ENCODE results near the gene CPNE8.
A peak's percentile ranks its signal among the peaks of the same experiment; 100 is the strongest.
"Not testable (repeated sequence)": the region's sequence is repeated elsewhere in the genome, so short reads cannot be mapped to it uniquely, and the experiment has no call there.

CPNE8 gene

GRCh38 chr12:38825006-38825405 lies 80.4 kb downstream of the CPNE8 start:
- no peak for DNase-seq (ENCODE audit: low spot score)

- DNase-seq (ENCODE audit: low spot score), result peak; percentile 14
Measured at GRCh38 chr12:38823738-38824137, 81.7 kb downstream of the CPNE8 start.

GRCh38 chr12:38823314-38823713 lies 82.1 kb downstream of the CPNE8 start:
- DNase-seq (ENCODE audit: low spot score), result no peak

GRCh38 chr12:38817942-38818341 lies 87.4 kb downstream of the CPNE8 start:
- no peak for DNase-seq (ENCODE audit: low spot score)

GRCh38 chr12:38813923-38814322 lies 91.5 kb downstream of the CPNE8 start:
- no peak for DNase-seq (ENCODE audit: low spot score)

GRCh38 chr12:38811814-38812356 lies 93.5 kb downstream of the CPNE8 start:
- no peak for DNase-seq (ENCODE audit: low spot score)

GRCh38 chr12:38809832-38810231 lies 95.6 kb downstream of the CPNE8 start:
- no peak for DNase-seq (ENCODE audit: low spot score)

GRCh38 chr12:38788106-38788505 lies 117.3 kb downstream of the CPNE8 start:
- DNase-seq (ENCODE audit: low spot score), result no peak

- DNase-seq (ENCODE audit: low spot score), result no peak
Measured at GRCh38 chr12:38785381-38785780, 120.0 kb downstream of the CPNE8 start.

- no peak for DNase-seq (ENCODE audit: low spot score)
Measured at GRCh38 chr12:38783304-38783703, 122.1 kb downstream of the CPNE8 start.

GRCh38 chr12:38782359-38782758 lies 123.0 kb downstream of the CPNE8 start:
- DNase-seq (ENCODE audit: low spot score), result no peak

GRCh38 chr12:38776647-38777046 lies 128.7 kb downstream of the CPNE8 start:
- DNase-seq (ENCODE audit: low spot score), result no peak

GRCh38 chr12:38775457-38775856 lies 129.9 kb downstream of the CPNE8 start:
- no peak for DNase-seq (ENCODE audit: low spot score)

- no peak for DNase-seq (ENCODE audit: low spot score)
Measured at GRCh38 chr12:38772437-38772836, 133.0 kb downstream of the CPNE8 start.

- no peak for DNase-seq (ENCODE audit: low spot score)
Measured at GRCh38 chr12:38771871-38772270, 133.5 kb downstream of the CPNE8 start.

GRCh38 chr12:38761636-38762342 lies 143.6 kb downstream of the CPNE8 start:
- no peak for DNase-seq (ENCODE audit: low spot score)

GRCh38 chr12:38761111-38761510 lies 144.3 kb downstream of the CPNE8 start:
- no peak for DNase-seq (ENCODE audit: low spot score)

GRCh38 chr12:38759621-38760020 lies 145.8 kb downstream of the CPNE8 start:
- DNase-seq (ENCODE audit: low spot score), result no peak

GRCh38 chr12:38746744-38747143 lies 158.6 kb downstream of the CPNE8 start:
- no peak for DNase-seq (ENCODE audit: low spot score)

- no peak for DNase-seq (ENCODE audit: low spot score)
Measured at GRCh38 chr12:38745601-38746000, 159.8 kb downstream of the CPNE8 start.

GRCh38 chr12:38744041-38744440 lies 161.3 kb downstream of the CPNE8 start:
- DNase-seq (ENCODE audit: low spot score), result no peak

GRCh38 chr12:38742496-38742895 lies 162.9 kb downstream of the CPNE8 start:
- not testable (repeated sequence) for DNase-seq (ENCODE audit: low spot score)

- DNase-seq (ENCODE audit: low spot score), result peak; percentile 40
Measured at GRCh38 chr12:38736821-38737220, 168.6 kb downstream of the CPNE8 start.

GRCh38 chr12:38732761-38733160 lies 172.6 kb downstream of the CPNE8 start:
- no peak for DNase-seq (ENCODE audit: low spot score)

All from kidney capillary endothelial cell (primary cell).